NCI-H2171 (cell line): ENCODE data around the gene PTPRD.
"Not testable (repeated sequence)": the region's sequence is repeated elsewhere in the genome, so short reads cannot be mapped to it uniquely, and the experiment has no call there.

Source experiments
- DNase-seq: peaks from one replicate; lab custom pipeline; 2025; lab: John Stamatoyannopoulos, UW

Gene PTPRD

DNA sequence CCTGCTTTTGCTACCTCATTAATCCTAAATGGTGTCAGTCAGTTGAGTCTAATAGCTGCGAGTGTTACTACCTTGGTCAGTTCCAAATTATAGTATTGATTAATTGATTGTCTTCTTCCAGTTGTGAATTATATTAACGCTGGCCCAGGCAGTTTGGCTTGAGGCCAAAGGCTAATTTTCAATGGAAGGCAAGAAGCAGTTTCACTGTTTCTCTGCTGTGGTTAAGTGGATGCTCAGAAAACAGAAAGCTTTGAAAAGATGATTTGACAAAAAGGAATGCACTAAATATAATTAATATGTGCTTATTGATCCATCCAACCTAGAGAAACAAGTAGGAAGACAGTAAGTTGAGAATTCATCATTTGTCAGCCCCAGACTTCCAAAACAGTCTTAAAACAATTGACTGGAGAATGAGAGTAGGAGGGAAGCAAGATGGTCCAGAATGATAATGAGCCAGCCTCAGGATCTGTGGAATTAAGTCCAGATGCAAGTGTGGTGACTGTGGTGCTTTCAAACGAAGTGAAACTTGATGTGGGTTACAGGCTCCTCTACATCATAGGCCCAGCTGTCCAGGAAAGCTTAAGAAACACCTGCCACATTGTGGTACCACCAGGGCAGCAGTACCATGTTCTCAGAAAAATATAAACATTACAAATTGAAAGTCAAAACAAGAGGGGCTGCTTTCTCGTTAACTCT lies 1442.2 kb downstream of the PTPRD start:
- DNase-seq, result no peak

DNA sequence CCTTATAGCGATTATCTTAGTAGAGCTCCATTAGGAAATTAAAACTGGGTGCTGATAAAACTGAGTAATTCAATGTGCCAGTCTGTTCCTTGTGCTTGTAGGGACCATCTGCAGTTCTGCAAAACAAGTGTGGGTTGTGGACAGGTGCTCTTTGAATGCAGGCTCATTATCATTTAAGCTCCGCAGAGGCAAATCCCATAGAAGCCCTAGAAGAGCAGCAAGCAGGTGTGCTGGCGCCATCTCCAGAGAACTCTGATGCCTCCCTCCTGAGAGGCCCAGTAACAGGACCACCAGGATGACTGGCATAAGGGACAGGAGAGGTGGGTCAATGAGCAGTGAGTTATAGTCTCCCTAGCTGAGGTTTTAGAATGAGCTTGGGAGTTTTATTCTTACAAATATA lies 1470.8 kb downstream of the PTPRD start:
- peak; percentile 38 for DNase-seq

- no peak for DNase-seq
Observed at GRCh38 chr9:9133526-9133925, 1479.3 kb downstream of the PTPRD start.

DNA sequence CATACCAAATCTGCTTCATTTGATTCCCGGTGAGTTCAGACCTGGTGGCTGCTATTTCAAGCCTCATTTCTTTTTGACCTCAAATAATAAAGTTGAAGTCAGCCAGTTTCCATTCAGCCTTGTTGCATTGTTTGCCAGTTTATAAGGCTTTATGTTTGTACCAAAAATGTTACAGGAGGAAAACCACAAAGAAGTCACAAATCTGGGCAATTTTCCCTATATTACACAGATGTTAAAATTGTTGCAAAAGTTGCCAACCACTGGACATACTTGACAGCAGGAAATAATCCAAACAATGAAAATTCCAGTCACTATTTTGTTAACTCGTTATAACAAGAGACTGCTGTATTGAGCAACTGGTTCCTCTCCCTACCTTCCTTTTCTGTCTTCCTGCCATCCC lies 1488.2 kb downstream of the PTPRD start:
- no peak for DNase-seq

DNA sequence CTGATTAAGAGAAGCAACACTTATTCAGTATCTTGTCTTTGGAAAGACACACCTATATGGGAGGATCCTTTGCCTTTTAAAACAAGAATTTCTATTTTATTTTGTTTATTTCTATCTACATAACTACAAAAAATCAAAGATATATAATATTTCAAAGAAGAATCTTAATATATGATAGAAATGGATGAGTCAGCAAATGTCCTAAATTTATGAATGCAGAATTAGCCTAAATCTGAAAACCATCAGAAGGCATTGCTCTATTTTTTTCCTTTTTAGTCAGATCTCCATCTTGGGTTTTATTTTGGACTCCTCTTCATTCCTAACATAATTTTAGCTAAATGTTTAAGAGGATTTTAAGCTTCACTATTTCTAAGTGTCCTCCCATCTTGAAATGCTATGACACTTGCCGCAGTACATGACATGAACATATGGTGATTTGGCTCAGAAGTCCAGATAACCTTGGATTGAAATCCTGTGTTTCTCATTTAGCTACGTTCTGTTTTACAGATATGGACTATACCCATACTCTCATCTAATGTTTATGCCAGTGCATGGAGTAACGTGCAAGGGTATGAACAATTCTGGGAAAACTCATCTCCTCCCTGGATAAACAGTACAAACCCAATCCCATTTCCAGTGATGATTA lies 1490.4 kb downstream of the PTPRD start:
- no peak for DNase-seq

DNA sequence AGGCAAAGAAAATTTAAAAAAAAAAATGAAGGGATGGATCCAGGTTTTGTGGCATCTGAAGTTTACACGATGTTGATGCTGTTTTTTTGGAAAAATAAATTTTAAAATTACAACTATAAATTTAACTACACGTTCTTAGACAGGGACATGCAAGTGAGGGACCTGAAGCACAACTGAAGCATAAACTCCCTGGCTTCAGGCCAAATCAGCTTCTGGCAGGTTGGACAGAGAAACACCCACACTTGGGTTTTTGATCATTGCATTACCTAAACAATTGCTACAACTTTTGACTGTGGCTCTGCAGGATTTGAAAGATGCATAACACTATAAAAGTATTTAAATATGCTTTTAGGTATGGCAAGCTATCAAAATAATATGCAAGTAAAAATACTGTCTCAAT lies 1494.9 kb downstream of the PTPRD start:
- DNase-seq, result peak; percentile 32

DNA sequence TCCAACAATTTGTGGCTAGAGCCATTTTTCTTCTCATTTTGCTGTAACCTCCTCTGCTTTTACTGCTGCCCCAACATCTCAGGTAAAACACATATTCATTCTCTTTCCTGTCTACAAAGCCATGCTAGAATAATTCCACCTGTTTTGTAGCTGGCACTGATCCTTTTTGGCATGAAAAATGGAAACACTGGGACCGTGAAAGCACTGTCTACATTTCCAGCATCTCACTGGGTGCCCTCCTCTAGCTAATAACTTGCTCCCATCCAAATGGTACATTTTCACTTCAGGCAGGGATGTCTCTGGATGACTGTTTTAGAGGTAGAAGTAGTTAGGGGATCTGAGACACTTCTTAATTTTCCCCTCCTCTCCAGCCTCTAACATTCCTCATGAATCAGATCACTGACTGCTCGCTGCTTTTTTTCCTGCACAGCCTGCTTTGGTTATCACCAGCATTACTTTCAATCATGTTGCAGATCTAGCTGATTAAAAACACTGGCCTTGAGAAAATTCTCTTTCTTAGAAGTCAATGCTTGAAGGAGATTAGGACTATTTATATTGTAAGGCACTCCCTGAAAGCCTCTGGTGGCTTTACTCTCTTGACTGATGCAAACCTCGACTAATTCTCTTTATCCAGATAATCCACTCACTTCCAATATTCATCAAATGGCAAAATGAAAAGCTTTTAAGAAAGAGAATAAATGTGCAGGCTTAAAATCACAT lies 1500.6 kb downstream of the PTPRD start:
- no peak for DNase-seq

- no peak for DNase-seq
Observed at GRCh38 chr9:9108641-9109040, 1504.2 kb downstream of the PTPRD start.

DNA sequence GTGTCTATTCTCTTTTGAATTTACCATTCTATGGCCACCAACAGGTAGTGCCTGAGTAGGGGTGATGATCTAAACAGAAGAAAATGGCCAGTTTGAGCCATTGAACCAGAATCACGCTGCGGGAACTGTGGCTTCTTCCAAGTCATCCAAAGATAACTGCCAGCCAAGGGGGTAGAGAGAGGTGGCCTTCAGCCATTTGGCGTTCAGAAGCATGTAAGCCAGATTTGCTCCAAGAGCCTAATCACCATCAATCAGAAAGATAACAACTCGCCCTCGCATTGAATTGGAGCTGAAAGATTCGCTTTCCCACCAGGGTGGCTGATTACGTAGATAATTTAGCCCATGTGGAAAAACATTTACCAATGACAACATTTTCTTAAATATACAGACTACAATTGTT lies 1510.5 kb downstream of the PTPRD start:
- DNase-seq, result no peak

GRCh38 chr9:9100070-9100469 lies 1512.7 kb downstream of the PTPRD start:
- peak; percentile 12 for DNase-seq

DNA sequence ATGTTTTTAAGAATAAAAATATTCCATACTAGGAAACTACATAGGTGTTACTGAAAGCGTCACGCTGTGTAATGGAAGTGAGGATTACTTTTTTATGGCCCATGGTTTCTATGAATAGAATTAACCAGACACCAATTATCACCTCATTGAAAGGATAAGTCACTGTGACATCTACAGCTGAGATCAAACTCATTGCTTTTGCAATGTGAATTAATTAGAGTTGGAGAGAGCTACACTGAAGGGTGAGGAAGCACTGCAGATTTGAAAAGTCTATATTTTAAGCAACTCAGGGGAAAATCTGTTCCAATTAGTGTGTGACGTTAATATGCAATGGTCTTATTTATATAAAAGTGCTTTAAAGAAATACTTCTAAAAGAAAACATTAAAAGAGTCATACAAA lies 1513.2 kb downstream of the PTPRD start:
- DNase-seq, result no peak

GRCh38 chr9:9097254-9097653 lies 1515.5 kb downstream of the PTPRD start:
- DNase-seq, result not testable (repeated sequence)

GRCh38 chr9:9091387-9091786 lies 1521.4 kb downstream of the PTPRD start:
- DNase-seq, result no peak

- DNase-seq, result peak; percentile 69
Observed at GRCh38 chr9:9079473-9079872, 1533.3 kb downstream of the PTPRD start.

- DNase-seq, result no peak
Observed at GRCh38 chr9:9078301-9078700, 1534.5 kb downstream of the PTPRD start.

- no peak for DNase-seq
Observed at GRCh38 chr9:9061627-9062026, 1551.2 kb downstream of the PTPRD start.

DNA sequence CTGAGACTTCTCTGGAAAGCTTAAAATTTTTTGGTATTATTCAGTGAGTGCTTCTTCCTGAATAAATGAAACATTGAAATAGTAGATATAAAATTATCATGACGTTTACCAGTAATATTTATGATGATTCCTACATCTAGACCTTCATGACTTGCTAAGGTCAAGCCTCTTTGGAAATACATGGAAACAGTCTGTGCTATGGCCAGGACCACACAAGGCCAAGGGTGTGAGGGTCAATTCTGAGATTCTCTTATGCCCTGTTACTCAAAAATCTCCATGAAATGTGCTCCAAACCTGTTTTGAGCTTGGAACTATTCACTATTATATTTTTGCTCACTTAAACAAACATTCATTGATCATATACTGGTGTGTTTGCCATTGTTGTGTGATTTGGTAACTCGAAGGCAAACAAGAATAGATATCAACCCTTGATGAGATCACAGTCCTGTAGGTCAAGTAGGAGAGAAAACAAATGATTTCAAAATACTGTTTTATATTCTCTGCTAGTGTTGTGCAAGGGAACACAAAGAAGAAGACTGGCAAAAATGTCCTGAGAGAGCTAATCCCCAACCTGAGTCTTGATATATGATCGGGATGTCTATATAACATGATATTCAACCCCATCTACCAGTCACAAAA lies 1558.3 kb downstream of the PTPRD start:
- no peak for DNase-seq

- DNase-seq, result peak; percentile 22
Observed at GRCh38 chr9:9045572-9045971, 1567.2 kb downstream of the PTPRD start.

GRCh38 chr9:9045072-9045471 lies 1567.7 kb downstream of the PTPRD start:
- peak; percentile 2 for DNase-seq

DNA sequence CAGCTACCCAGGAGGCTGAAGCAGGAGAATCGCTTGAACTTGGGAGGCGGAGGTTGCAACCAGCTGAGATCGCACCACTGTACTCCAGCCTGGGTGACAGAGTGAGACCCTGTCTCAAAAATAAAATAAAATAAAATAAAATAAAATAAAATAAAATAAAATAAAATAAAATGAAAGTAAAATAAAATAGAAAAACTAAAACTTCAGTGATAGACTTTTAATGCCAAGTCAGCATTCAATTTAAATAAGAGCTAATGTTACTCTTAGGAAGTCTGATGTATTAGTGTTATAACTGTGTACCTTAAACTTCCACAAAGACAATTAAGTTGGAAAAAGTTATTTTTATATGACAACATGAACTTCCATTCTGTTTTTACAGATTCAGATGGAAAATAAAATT lies 1569.0 kb downstream of the PTPRD start:
- not testable (repeated sequence) for DNase-seq

DNA sequence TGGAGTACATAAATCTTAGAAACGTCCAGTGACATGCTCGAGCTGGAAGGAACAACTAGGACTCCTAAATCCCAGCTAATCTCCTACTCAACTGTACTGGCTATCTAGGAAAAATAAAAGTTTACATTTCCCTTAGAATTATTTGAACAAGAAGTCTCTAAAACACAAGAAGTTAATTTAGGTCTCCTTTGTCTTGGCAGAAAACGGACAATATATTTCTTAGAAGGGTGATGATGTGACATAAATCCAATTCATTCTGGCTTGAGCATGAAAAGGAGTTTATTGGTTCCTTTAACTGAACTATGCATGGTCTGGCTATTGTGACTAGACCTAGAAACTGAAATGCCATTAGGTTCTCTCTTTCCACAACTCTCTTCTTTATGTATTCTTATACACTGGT lies 1571.0 kb downstream of the PTPRD start:
- no peak for DNase-seq

DNA sequence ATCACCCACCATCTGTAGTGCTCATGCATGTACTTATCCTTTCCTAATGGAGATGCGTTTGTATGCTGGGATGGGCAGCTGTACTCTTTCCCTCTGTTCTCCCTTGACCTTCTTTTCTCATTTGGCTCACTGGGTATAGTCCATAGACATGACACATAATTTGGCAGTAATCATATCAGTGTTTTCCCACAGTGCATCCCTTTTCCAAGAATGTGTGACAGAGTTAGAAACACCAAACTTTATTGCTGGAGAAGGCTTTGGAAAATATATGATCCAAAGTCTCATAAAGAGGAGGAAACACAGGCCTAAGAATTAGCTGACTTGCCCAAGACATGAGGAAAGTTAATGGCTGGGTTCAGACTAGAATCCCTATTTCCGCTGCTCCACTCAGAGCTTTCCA lies 1579.8 kb downstream of the PTPRD start:
- no peak for DNase-seq

DNA sequence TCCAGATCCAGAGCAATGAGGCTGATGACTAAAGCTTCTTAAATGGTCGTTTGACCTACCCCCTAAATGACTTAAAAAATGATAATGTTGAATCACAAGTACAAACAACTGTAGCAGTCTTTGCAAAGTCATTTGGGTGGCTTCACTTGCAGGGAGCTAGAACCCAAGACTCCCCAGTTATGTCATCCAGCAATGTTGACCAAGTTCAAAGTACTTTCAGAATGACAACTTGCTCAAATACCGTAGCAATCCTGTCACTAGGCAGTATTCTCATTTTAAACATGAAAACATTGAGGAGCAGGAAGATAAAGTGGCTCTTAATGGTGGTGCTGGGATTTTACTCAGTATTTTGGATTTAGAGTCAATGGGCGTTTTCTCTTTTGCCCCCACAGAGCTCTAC lies 1596.2 kb downstream of the PTPRD start:
- no peak for DNase-seq
